ENCODE results near the gene SLAMF6. TPM values are rescaled to one million over a fixed set of nuclear protein-coding genes. Genes with fewer than 3 reads are reported as not detected.
"Not testable (repeated sequence)": the region's sequence is repeated elsewhere in the genome, so short reads cannot be mapped to it uniquely, and the experiment has no call there.

The SLAMF6 gene
- total RNA-seq, 1 donor from 2014 or later = 0.52 TPM

GRCh38 chr1:160534823-160535605 lies 12.0 kb upstream of the SLAMF6 start:
- Histone ChIP-seq H3K9ac (ENCODE audit: low read depth in 1 of 3, low read length in 3 of 3) (no peak overlapping the region), H3K27ac (ENCODE audit: low read depth, low read length) (no peak overlapping the region), H3K9me3 (ENCODE audit: control insufficient read depth in 3 of 3, low read length in 3 of 3) (peaks cover 0 to 6% (median 0%) of the 10 kb centered on the region in 3 donors), H3K36me3 (ENCODE audit: control insufficient read depth in 3 of 3, insufficient read depth in 3 of 3, low read length in 3 of 3) (no peaks in the 10 kb centered on the region), H3K4me1 (ENCODE audit: control insufficient read depth in 3 of 3, insufficient read depth in 3 of 3, low read length in 3 of 3) (no peaks in the 10 kb centered on the region), H3K27me3 (ENCODE audit: control insufficient read depth in 3 of 3, insufficient read depth in 3 of 3, low read length in 3 of 3) (no peaks in the 10 kb centered on the region), H3K4me3 (ENCODE audit: low read length in 3 of 3) (peak overlapping the region in 1 of 3 donors; percentile 14)

GRCh38 chr1:160532557-160532813 lies 9.4 kb upstream of the SLAMF6 start:
- H3K9ac ChIP-seq (ENCODE audit: low read depth in 1 of 3, low read length in 3 of 3); H3K27ac ChIP-seq (ENCODE audit: low read depth, low read length); H3K27me3 ChIP-seq (ENCODE audit: control insufficient read depth in 3 of 3, insufficient read depth in 3 of 3, low read length in 3 of 3); H3K4me1 ChIP-seq (ENCODE audit: control insufficient read depth in 3 of 3, insufficient read depth in 3 of 3, low read length in 3 of 3); H3K4me3 ChIP-seq (ENCODE audit: low read length in 3 of 3); H3K36me3 ChIP-seq (ENCODE audit: control insufficient read depth in 3 of 3, insufficient read depth in 3 of 3, low read length in 3 of 3); H3K9me3 ChIP-seq (ENCODE audit: control insufficient read depth in 3 of 3, low read length in 3 of 3): not testable (repeated sequence)

- H3K27ac ChIP-seq (ENCODE audit: low read depth, low read length); H3K9ac ChIP-seq (ENCODE audit: low read depth in 1 of 3, low read length in 3 of 3); H3K4me1 ChIP-seq (ENCODE audit: control insufficient read depth in 3 of 3, insufficient read depth in 3 of 3, low read length in 3 of 3): not testable (repeated sequence)
Measured at GRCh38 chr1:160531809-160532556, 8.9 kb upstream of the SLAMF6 start.

DNA sequence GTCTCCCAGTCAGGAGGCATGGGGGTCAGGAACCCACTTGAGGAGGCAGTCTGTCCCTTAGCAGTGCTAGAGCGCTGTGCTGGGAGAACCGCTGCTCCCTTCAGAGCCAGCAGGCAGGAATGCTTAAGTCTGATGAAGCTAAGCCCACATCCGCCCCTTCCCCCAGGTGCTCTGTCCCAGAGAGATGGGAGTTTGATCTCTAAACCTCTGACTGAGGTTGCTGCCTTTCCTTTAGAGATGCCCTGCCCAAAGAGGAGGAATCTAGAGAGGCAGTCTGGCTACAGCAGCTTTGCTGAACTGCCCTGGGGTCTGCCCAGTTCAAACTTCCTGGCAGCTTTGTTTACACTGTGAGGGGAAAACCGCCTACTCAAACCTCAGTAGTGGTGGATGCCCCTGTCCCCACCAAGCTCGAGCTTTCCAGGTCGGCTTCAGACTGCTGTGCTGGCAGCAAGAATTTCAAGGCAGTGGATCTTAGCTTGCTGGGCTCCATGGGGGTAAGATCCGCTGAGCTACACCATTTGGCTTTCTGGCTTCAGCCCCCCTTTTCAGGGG lies 6.4 kb upstream of the SLAMF6 start:
- not testable (repeated sequence) for H3K27ac ChIP-seq (ENCODE audit: low read depth, low read length); H3K27me3 ChIP-seq (ENCODE audit: control insufficient read depth in 3 of 3, insufficient read depth in 3 of 3, low read length in 3 of 3); H3K9ac ChIP-seq (ENCODE audit: low read depth in 1 of 3, low read length in 3 of 3); H3K4me3 ChIP-seq (ENCODE audit: low read length in 3 of 3); H3K36me3 ChIP-seq (ENCODE audit: control insufficient read depth in 3 of 3, insufficient read depth in 3 of 3, low read length in 3 of 3); H3K9me3 ChIP-seq (ENCODE audit: control insufficient read depth in 3 of 3, low read length in 3 of 3); H3K4me1 ChIP-seq (ENCODE audit: control insufficient read depth in 3 of 3, insufficient read depth in 3 of 3, low read length in 3 of 3)

More at GRCh38 chr1:160531809-160532556, 8.9 kb upstream of the SLAMF6 start:
- H3K36me3 ChIP-seq (ENCODE audit: control insufficient read depth in 3 of 3, insufficient read depth in 3 of 3, low read length in 3 of 3); H3K27me3 ChIP-seq (ENCODE audit: control insufficient read depth in 3 of 3, insufficient read depth in 3 of 3, low read length in 3 of 3); H3K9me3 ChIP-seq (ENCODE audit: control insufficient read depth in 3 of 3, low read length in 3 of 3); H3K4me3 ChIP-seq (ENCODE audit: low read length in 3 of 3): not testable (repeated sequence)

GRCh38 chr1:160523789-160524188 lies 734 bp upstream of the SLAMF6 start:
- H3K4me1 ChIP-seq (ENCODE audit: control insufficient read depth in 3 of 3, insufficient read depth in 3 of 3, low read length in 3 of 3); H3K4me3 ChIP-seq (ENCODE audit: low read length in 3 of 3); H3K27ac ChIP-seq (ENCODE audit: low read depth, low read length); H3K36me3 ChIP-seq (ENCODE audit: control insufficient read depth in 3 of 3, insufficient read depth in 3 of 3, low read length in 3 of 3); H3K9me3 ChIP-seq (ENCODE audit: control insufficient read depth in 3 of 3, low read length in 3 of 3); H3K27me3 ChIP-seq (ENCODE audit: control insufficient read depth in 3 of 3, insufficient read depth in 3 of 3, low read length in 3 of 3); H3K9ac ChIP-seq (ENCODE audit: low read depth in 1 of 3, low read length in 3 of 3): not testable (repeated sequence)

DNA sequence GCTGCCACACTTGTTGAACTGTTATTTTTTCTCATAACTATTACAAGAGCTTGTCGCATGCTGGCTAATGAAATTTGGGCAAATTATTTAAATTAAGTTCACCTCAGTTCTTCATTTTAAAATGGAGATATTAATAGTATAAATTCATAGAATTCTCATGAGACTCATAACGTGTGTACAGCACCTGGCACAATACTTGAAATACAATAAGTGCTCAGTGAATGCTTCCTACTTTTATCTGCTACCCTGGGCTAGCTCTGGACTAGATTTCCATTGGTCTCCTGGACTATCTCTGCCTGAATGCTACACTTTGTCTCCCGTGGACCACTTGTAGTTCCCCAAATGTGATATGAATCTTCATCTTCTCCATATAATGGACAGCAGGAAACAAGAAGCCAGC lies 919 bp downstream of the SLAMF6 start:
- Histone ChIP-seq H3K36me3 (ENCODE audit: control insufficient read depth in 3 of 3, insufficient read depth in 3 of 3, low read length in 3 of 3) (no peaks in the 10 kb centered on the region), H3K9ac (ENCODE audit: low read depth in 1 of 3, low read length in 3 of 3) (no peak overlapping the region), H3K4me1 (ENCODE audit: control insufficient read depth in 3 of 3, insufficient read depth in 3 of 3, low read length in 3 of 3) (no peaks in the 10 kb centered on the region), H3K9me3 (ENCODE audit: control insufficient read depth in 3 of 3, low read length in 3 of 3) (peaks cover 0 to 4% (median 2%) of the 10 kb centered on the region in 3 donors), H3K27me3 (ENCODE audit: control insufficient read depth in 3 of 3, insufficient read depth in 3 of 3, low read length in 3 of 3) (no peaks in the 10 kb centered on the region), H3K27ac (ENCODE audit: low read depth, low read length) (no peak overlapping the region), H3K4me3 (ENCODE audit: low read length in 3 of 3) (no peak overlapping the region)

- H3K9me3 ChIP-seq (ENCODE audit: control insufficient read depth in 3 of 3, low read length in 3 of 3) = peaks cover 0 to 4% (median 2%) of the 10 kb centered on the region in 3 donors
- no peak overlapping the region for H3K27ac ChIP-seq (ENCODE audit: low read depth, low read length)
- H3K4me1 ChIP-seq (ENCODE audit: control insufficient read depth in 3 of 3, insufficient read depth in 3 of 3, low read length in 3 of 3) = no peaks in the 10 kb centered on the region
- no peaks in the 10 kb centered on the region for H3K27me3 ChIP-seq (ENCODE audit: control insufficient read depth in 3 of 3, insufficient read depth in 3 of 3, low read length in 3 of 3)
- H3K36me3 ChIP-seq (ENCODE audit: control insufficient read depth in 3 of 3, insufficient read depth in 3 of 3, low read length in 3 of 3) = no peaks in the 10 kb centered on the region
- H3K4me3 ChIP-seq (ENCODE audit: low read length in 3 of 3) = no peak overlapping the region
- no peak overlapping the region for H3K9ac ChIP-seq (ENCODE audit: low read depth in 1 of 3, low read length in 3 of 3)
Measured at GRCh38 chr1:160521554-160521953, 1.5 kb downstream of the SLAMF6 start.

DNA sequence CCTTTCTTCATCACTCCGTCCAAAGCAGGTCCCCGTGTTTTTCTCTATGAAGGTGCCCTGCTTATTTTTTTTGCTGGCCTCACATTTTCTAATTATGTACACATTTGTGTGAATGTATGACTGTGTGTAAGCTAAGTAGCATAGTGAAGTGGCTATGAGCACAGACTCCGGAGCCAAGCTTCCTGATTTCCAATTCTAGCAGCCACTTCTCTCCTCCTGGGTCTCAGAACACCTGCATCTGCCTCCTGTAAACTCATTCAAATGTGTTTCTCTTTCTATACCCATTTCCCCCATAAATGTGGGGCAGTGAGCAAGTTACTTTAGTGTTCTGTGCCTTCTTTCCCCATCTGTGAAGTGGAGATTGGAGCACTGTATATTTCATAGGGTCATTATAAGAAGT lies 2.1 kb downstream of the SLAMF6 start:
- no peaks in the 10 kb centered on the region for H3K27me3 ChIP-seq (ENCODE audit: control insufficient read depth in 3 of 3, insufficient read depth in 3 of 3, low read length in 3 of 3)
- peaks cover 0 to 4% (median 2%) of the 10 kb centered on the region in 3 donors for H3K9me3 ChIP-seq (ENCODE audit: control insufficient read depth in 3 of 3, low read length in 3 of 3)
- no peak overlapping the region for H3K9ac ChIP-seq (ENCODE audit: low read depth in 1 of 3, low read length in 3 of 3)
- H3K4me3 ChIP-seq (ENCODE audit: low read length in 3 of 3) = no peak overlapping the region
- no peaks in the 10 kb centered on the region for H3K4me1 ChIP-seq (ENCODE audit: control insufficient read depth in 3 of 3, insufficient read depth in 3 of 3, low read length in 3 of 3)
- no peak overlapping the region for H3K27ac ChIP-seq (ENCODE audit: low read depth, low read length)
- no peaks in the 10 kb centered on the region for H3K36me3 ChIP-seq (ENCODE audit: control insufficient read depth in 3 of 3, insufficient read depth in 3 of 3, low read length in 3 of 3)

- no peaks in the 10 kb centered on the region for H3K4me1 ChIP-seq (ENCODE audit: control insufficient read depth in 3 of 3, insufficient read depth in 3 of 3, low read length in 3 of 3)
- H3K4me3 ChIP-seq (ENCODE audit: low read length in 3 of 3) = no peak overlapping the region
- H3K27me3 ChIP-seq (ENCODE audit: control insufficient read depth in 3 of 3, insufficient read depth in 3 of 3, low read length in 3 of 3) = no peaks in the 10 kb centered on the region
- H3K9ac ChIP-seq (ENCODE audit: low read depth in 1 of 3, low read length in 3 of 3) = no peak overlapping the region
- no peaks in the 10 kb centered on the region for H3K36me3 ChIP-seq (ENCODE audit: control insufficient read depth in 3 of 3, insufficient read depth in 3 of 3, low read length in 3 of 3)
- H3K9me3 ChIP-seq (ENCODE audit: control insufficient read depth in 3 of 3, low read length in 3 of 3) = peaks cover 0 to 4% (median 2%) of the 10 kb centered on the region in 3 donors
- H3K27ac ChIP-seq (ENCODE audit: low read depth, low read length) = no peak overlapping the region
Measured at GRCh38 chr1:160520582-160520981, 2.5 kb downstream of the SLAMF6 start.

Data from skeletal muscle tissue (tissue), 4 donors.